ENCODE results near the gene ITGB3.

DNA sequence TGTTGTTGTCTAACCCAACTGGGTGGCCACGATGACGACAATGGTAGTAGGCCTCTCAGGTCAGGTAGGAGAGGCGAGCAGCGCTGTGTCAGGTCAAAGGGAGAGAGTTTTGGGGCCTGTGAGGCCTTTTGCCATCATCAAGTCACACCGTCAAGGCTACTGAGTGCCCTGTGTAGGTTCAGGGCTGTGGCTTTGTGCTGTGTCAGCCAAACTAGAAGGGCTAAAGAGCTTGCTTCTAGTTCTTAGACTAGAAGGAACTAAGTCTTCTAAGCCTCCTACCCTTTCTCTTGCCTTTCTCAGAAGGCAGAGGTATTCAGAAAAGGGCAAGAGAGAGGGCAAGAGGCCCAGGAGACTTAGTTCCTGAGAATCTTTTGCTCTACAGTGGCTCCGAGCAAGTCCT, 45.1 kb downstream of the ITGB3 start:
- TF ChIP-seq, protein P1, sequence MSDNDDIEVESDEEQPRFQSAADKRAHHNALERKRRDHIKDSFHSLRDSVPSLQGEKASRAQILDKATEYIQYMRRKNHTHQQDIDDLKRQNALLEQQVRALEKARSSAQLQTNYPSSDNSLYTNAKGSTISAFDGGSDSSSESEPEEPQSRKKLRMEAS (IDR thresholded peaks at IDR 0.05; ENCODE audit: low read depth, low read length): no peak
- no peak for TF ChIP-seq KDM1A (IDR thresholded peaks at IDR 0.05; ENCODE audit: borderline replicate concordance)
- TF ChIP-seq CEBPB (IDR thresholded peaks at IDR 0.05; ENCODE audit: borderline replicate concordance in 1 of 2, low read depth in 2 of 2, low read length in 2 of 2): no peak
- TF ChIP-seq, protein P2, sequence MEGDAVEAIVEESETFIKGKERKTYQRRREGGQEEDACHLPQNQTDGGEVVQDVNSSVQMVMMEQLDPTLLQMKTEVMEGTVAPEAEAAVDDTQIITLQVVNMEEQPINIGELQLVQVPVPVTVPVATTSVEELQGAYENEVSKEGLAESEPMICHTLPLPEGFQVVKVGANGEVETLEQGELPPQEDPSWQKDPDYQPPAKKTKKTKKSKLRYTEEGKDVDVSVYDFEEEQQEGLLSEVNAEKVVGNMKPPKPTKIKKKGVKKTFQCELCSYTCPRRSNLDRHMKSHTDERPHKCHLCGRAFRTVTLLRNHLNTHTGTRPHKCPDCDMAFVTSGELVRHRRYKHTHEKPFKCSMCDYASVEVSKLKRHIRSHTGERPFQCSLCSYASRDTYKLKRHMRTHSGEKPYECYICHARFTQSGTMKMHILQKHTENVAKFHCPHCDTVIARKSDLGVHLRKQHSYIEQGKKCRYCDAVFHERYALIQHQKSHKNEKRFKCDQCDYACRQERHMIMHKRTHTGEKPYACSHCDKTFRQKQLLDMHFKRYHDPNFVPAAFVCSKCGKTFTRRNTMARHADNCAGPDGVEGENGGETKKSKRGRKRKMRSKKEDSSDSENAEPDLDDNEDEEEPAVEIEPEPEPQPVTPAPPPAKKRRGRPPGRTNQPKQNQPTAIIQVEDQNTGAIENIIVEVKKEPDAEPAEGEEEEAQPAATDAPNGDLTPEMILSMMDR (IDR thresholded peaks at IDR 0.05 in 2 of 3, conservative IDR thresholded peaks at IDR 0.05 in 1 of 3; ENCODE audit: control insufficient read depth in 2 of 3, extremely low read depth in 1 of 3, insufficient read depth in 1 of 3, low read depth in 3 of 3, low read length in 3 of 3): no peak
- no peak for TF ChIP-seq EGR1 (IDR thresholded peaks at IDR 0.05; ENCODE audit: borderline replicate concordance in 1 of 2, low read depth in 2 of 2, low read length in 2 of 2)
- TF ChIP-seq POLR2A (IDR thresholded peaks at IDR 0.05; ENCODE audit: low read depth, low read length): no peak
